Liver (tissue), 3 donors: ENCODE data around the gene ABCA1.

Source experiments
- ATF3 ChIP-seq: IDR thresholded peaks from 2 replicates; pipeline ENCODE4 v1.6.1; 2016; ENCODE audit warnings: antibody characterized with exemption
- CTCF ChIP-seq: fragments of 150-350 bp; IDR thresholded peaks from 2 replicates; pipeline ENCODE4 v1.5.1; 2017; ENCODE audit warnings: improper control_type of control experiment, low read depth, low read length; ENCODE audit not compliant: missing input control
- EGR1 ChIP-seq, 2 donors: IDR thresholded peaks; 2 replicates each; pipeline ENCODE4 v1.6.1; 2016 to 2018; ENCODE audit warnings: antibody characterized with exemption in 2 of 2, low read depth in 2 of 2
- GABPA ChIP-seq, 2 donors: IDR thresholded peaks in 1 of 2; conservative IDR thresholded peaks in 1 of 2; 2 replicates each; pipeline ENCODE4 v1.6.1; 2016; ENCODE audit warnings: antibody characterized with exemption in 2 of 2, mild to moderate bottlenecking in 1 of 2, moderate library complexity in 1 of 2
- HNF4G ChIP-seq: IDR thresholded peaks from 2 replicates; pipeline ENCODE4 v1.6.1; 2016; ENCODE audit warnings: antibody characterized with exemption
- MAX ChIP-seq: IDR thresholded peaks from 2 replicates; pipeline ENCODE4 v1.6.1; 2016; ENCODE audit warnings: antibody characterized with exemption
- RAD21 ChIP-seq, 2 donors: IDR thresholded peaks; 2 replicates each; pipeline ENCODE4 v1.6.1; 2016; ENCODE audit warnings: antibody characterized with exemption in 2 of 2, mild to moderate bottlenecking in 2 of 2
- SP1 ChIP-seq: IDR thresholded peaks from 2 replicates; pipeline ENCODE4 v1.6.1; 2018; ENCODE audit warnings: antibody characterized with exemption, mild to moderate bottlenecking
- TAF1 ChIP-seq: conservative IDR thresholded peaks from 2 replicates; pipeline ENCODE4 v1.6.1; 2016; ENCODE audit warnings: antibody characterized with exemption, mild to moderate bottlenecking
- YY1 ChIP-seq: IDR thresholded peaks from 2 replicates; pipeline ENCODE4 v1.6.1; 2016; ENCODE audit warnings: antibody characterized with exemption, mild to moderate bottlenecking
- ZBTB33 ChIP-seq: IDR thresholded peaks from 2 replicates; pipeline ENCODE4 v1.6.1; 2016; ENCODE audit warnings: antibody characterized with exemption
- donor health status: healthy.
- donor health status: healthy.

DNA sequence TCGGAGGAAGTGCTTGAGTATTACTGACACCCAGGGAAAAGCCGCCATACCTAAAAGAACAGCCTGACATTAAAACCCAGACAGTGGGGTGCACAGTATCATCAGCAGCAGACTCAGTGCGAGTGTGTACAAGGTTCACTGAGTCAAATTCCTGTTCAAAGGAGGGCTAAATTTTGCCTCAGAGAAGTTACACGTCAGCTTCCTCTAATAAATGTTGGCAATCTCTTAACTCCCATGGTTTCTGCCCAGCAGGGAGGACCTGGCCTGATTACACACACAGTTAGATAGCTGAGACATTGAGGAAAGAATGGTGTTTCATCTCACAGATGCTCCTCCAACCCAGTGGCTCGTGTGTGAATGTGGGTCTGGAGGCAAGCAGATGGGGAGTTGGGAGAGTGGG lies 125.8 kb downstream of the ABCA1 start:
- no peak for TF ChIP-seq CTCF
- no peak for TF ChIP-seq YY1
- no peak for TF ChIP-seq ATF3
- TF ChIP-seq SP1: no peak
- TF ChIP-seq MAX: no peak
- no peak for TF ChIP-seq RAD21 (IDR thresholded peaks at IDR 0.05)
- TF ChIP-seq ZBTB33: no peak
- no peak for TF ChIP-seq EGR1 (IDR thresholded peaks at IDR 0.05; ENCODE audit: low read depth in 2 of 2)
- TF ChIP-seq HNF4G: no peak
- no peak for TF ChIP-seq GABPA (IDR thresholded peaks at IDR 0.05 in 1 of 2, conservative IDR thresholded peaks at IDR 0.05 in 1 of 2)
- TF ChIP-seq TAF1: no peak
